GM23338 (cell line): Measurements from ENCODE around the gene MEIOC. TPM values are rescaled to one million over a fixed set of nuclear protein-coding genes. Genes with fewer than 3 reads are reported as not detected.

Source experiments
- ATAC-seq: fragments of 200-7000 bp; cut with Tn5 transposase; 3 replicates; pipeline ENCODE4 v1.9.1; 2020
- DNase-seq: peaks from one replicate; pipeline ENCODE4 v3.0.0-alpha.2; 2015; ENCODE audit warnings: low spot score
- H2AFZ ChIP-seq: fragments of 200-600 bp; sonication (generic); 2 replicates; pipeline ENCODE4 v1.8.0; 2016; ENCODE audit warnings: antibody characterized with exemption, mild to moderate bottlenecking, moderate library complexity
- H3F3A ChIP-seq: fragments of 200-600 bp; sonication (generic); replicated peaks from 2 replicates; pipeline ENCODE4 v1.8.0; 2017; ENCODE audit warnings: antibody characterized with exemption, mixed run types, low read depth
- H3K27ac ChIP-seq: fragments of 200-600 bp; sonication (generic); 2 replicates; pipeline ENCODE4 v1.6.1; 2016; ENCODE audit warnings: low read depth
- H3K27me3 ChIP-seq: fragments of 200-600 bp; sonication (generic); 2 replicates; pipeline ENCODE4 v1.8.0; 2016; ENCODE audit warnings: mild to moderate bottlenecking, mixed run types, moderate library complexity; ENCODE audit not compliant: insufficient read depth
- H3K36me3 ChIP-seq: fragments of 200-600 bp; sonication (generic); 2 replicates; pipeline ENCODE4 v1.8.0; 2016; ENCODE audit warnings: mild to moderate bottlenecking; ENCODE audit not compliant: insufficient read depth
- H3K4me1 ChIP-seq: fragments of 200-600 bp; sonication (generic); 2 replicates; pipeline ENCODE4 v1.8.0; 2016; ENCODE audit warnings: mild to moderate bottlenecking, moderate library complexity; ENCODE audit not compliant: insufficient read depth
- H3K4me2 ChIP-seq: fragments of 200-600 bp; sonication (generic); 2 replicates; pipeline ENCODE4 v1.7.1; 2017; ENCODE audit warnings: mixed run types
- H3K4me3 ChIP-seq: fragments of 200-600 bp; sonication (generic); 2 replicates; pipeline ENCODE4 v1.6.1; 2016; ENCODE audit warnings: mixed run types
- H3K79me2 ChIP-seq: fragments of 200-600 bp; sonication (generic); replicated peaks from 2 replicates; pipeline ENCODE4 v1.8.0; 2017; ENCODE audit warnings: mild to moderate bottlenecking; ENCODE audit not compliant: insufficient read depth
- H3K9me2 ChIP-seq: fragments of 200-600 bp; sonication (generic); 2 replicates; pipeline ENCODE4 v1.8.0; 2017; ENCODE audit not compliant: insufficient read depth
- H4K20me1 ChIP-seq: fragments of 200-600 bp; sonication (generic); replicated peaks from 2 replicates; pipeline ENCODE4 v1.8.0; 2017; ENCODE audit warnings: mild to moderate bottlenecking; ENCODE audit not compliant: insufficient read depth
- H3K27ac Mint-ChIP-seq: 2 replicates; pipeline ENCODE4 v1.8.0; 2020; ENCODE audit warnings: inconsistent platforms, mild to moderate bottlenecking, moderate library complexity, mixed read lengths
- H3K27me3 Mint-ChIP-seq: 3 replicates; pipeline ENCODE4 v1.8.0; 2022; ENCODE audit warnings: low read depth, mild to moderate bottlenecking, moderate library complexity, mixed read lengths, inconsistent platforms; ENCODE audit not compliant: insufficient read depth, poor library complexity
- H3K36me3 Mint-ChIP-seq: 3 replicates; pipeline ENCODE4 v1.8.0; 2021; ENCODE audit warnings: low read depth, mild to moderate bottlenecking, inconsistent platforms, moderate library complexity, mixed read lengths
- H3K4me1 Mint-ChIP-seq: 3 replicates; pipeline ENCODE4 v1.8.0; 2020; ENCODE audit warnings: mild to moderate bottlenecking, inconsistent platforms, mixed read lengths
- H3K4me3 Mint-ChIP-seq: 3 replicates; pipeline ENCODE4 v1.8.0; 2021; ENCODE audit warnings: moderate library complexity, mild to moderate bottlenecking, inconsistent platforms, mixed read lengths
- H3K9me3 Mint-ChIP-seq: 3 replicates; pipeline ENCODE4 v1.8.0; 2020; ENCODE audit warnings: moderate library complexity, mild to moderate bottlenecking, inconsistent platforms, mixed read lengths
- CTCF ChIP-seq, 2 experiments: fragments of 200-600 bp in 1 of 2; sonication (generic) in 1 of 2; conservative IDR thresholded peaks; 2 replicates each; pipeline versions ENCODE4 v1.5.1 to v1.6.1; 2016 to 2017; ENCODE audit warnings: antibody characterized with exemption in 2 of 2, low read depth in 2 of 2, mild to moderate bottlenecking in 2 of 2, moderate library complexity in 1 of 2
- ETS1 ChIP-seq: IDR thresholded peaks from 2 replicates; pipeline ENCODE4 v1.6.1; 2016; ENCODE audit warnings: antibody characterized with exemption
- EZH2 ChIP-seq: fragments of 200-600 bp; sonication (generic); IDR thresholded peaks from one replicate; pipeline ENCODE4 v1.8.0; 2017; ENCODE audit warnings: antibody characterized with exemption, mild to moderate bottlenecking, low read depth; ENCODE audit not compliant: unreplicated experiment
- JUNB ChIP-seq: IDR thresholded peaks from one replicate; pipeline ENCODE4 v1.6.1; 2016; ENCODE audit warnings: antibody characterized with exemption; ENCODE audit not compliant: unreplicated experiment
- POLR2AphosphoS5 ChIP-seq: IDR thresholded peaks from 2 replicates; pipeline ENCODE4 v1.6.1; 2016; ENCODE audit warnings: antibody characterized with exemption, low read depth
- STAT1 ChIP-seq: IDR thresholded peaks from one replicate; pipeline ENCODE4 v1.6.1; 2016; ENCODE audit warnings: antibody characterized with exemption; ENCODE audit not compliant: unreplicated experiment
- ZNF114 ChIP-seq: fragments of 250-450 bp; sonication (Bioruptor Pico); IDR thresholded peaks from 2 replicates; pipeline ENCODE4 v1.5.0; 2020; ENCODE audit warnings: mild to moderate bottlenecking, moderate library complexity
- ZNF331 ChIP-seq: fragments of 250-450 bp; sonication (Bioruptor Pico); IDR thresholded peaks from 2 replicates; pipeline ENCODE4 v1.5.0; 2020; ENCODE audit warnings: low read depth, mild to moderate bottlenecking, moderate library complexity
- polyA plus RNA-seq: library from polyadenylated mRNA; unstranded; fragments of >200 nt; fragmentation: Nextera tagmentation; extraction: Ambion mirVana; gene quantifications from 2 replicates; pipeline ENCODE4 v1.2.1, GENCODE V29; 2016
- total RNA-seq: library from RNA; depleted of rRNA; stranded (reverse); fragments of >200 nt; shearing (Covaris generic); gene quantifications from 2 replicates; pipeline ENCODE4 v1.2.3, GENCODE V29; 2014

The MEIOC gene
- total and polyA plus RNA-seq, 2 experiments from 2014 or later, result 2.1 to 23.8 TPM

GRCh38 chr17:44672479-44673093 lies 16.3 kb downstream of the MEIOC start:
- Mint-ChIP-seq H3K4me1 (no peaks in the 10 kb centered on the region), H3K4me3 (no peak overlapping the region), H3K27ac (no peak overlapping the region), H3K27me3 (no peaks in the 10 kb centered on the region), H3K9me3 (no peaks in the 10 kb centered on the region), H3K36me3 (no peaks in the 10 kb centered on the region)
- ATAC-seq (no peak), DNase-seq (peak; percentile 45)
- Histone ChIP-seq H3F3A (no peaks in the 10 kb centered on the region), H3K4me2 (no peak overlapping the region), H3K4me1 (no peaks in the 10 kb centered on the region), H3K9me2 (no peaks in the 10 kb centered on the region), H3K79me2 (no peaks in the 10 kb centered on the region), H3K36me3 (no peaks in the 10 kb centered on the region), H3K4me3 (no peak overlapping the region), H2AFZ (no peak overlapping the region), H3K27me3 (no peaks in the 10 kb centered on the region), H3K27ac (no peak overlapping the region), H4K20me1 (no peaks in the 10 kb centered on the region)
- TF ChIP-seq JUNB, result no peak
- TF ChIP-seq STAT1, result no peak
- no peak for TF ChIP-seq ZNF331
- peak in 1 of 2 experiments; percentile 83; a peak in 3 of 4 replicates for TF ChIP-seq CTCF (conservative IDR thresholded peaks at IDR 0.05; ENCODE audit: low read depth in 2 of 2)
- TF ChIP-seq ETS1, result no peak
- no peak for TF ChIP-seq EZH2
- TF ChIP-seq POLR2AphosphoS5, result no peak
- TF ChIP-seq ZNF114 (CRISPR knock-in tag), result no peak

- H3K27me3 Mint-ChIP-seq, result no peaks in the 10 kb centered on the region
- no peak overlapping the region for H3K4me3 Mint-ChIP-seq
- H3K9me3 Mint-ChIP-seq, result no peaks in the 10 kb centered on the region
- no peaks in the 10 kb centered on the region for H4K20me1 ChIP-seq
- no peak overlapping the region for H3K27ac ChIP-seq
- DNase-seq (no peak), ATAC-seq (no peak)
- no peaks in the 10 kb centered on the region for H3K4me1 ChIP-seq
- no peak overlapping the region for H3K4me2 ChIP-seq
- H3K36me3 Mint-ChIP-seq, result peaks cover 10% of the 10 kb centered on the region; the same call in 2 of the 3 replicates
- H3K27ac Mint-ChIP-seq, result no peak overlapping the region
- no peaks in the 10 kb centered on the region for H3K79me2 ChIP-seq
- H3F3A ChIP-seq, result no peaks in the 10 kb centered on the region
- TF ChIP-seq STAT1, result no peak
- no peak for TF ChIP-seq ETS1
- no peaks in the 10 kb centered on the region for H3K27me3 ChIP-seq
- H3K4me1 Mint-ChIP-seq, result no peaks in the 10 kb centered on the region
- H3K36me3 ChIP-seq, result peaks cover 5% of the 10 kb centered on the region; the same call in 1 of the 2 replicates
- no peak overlapping the region for H2AFZ ChIP-seq
- H3K4me3 ChIP-seq, result no peak overlapping the region
- H3K9me2 ChIP-seq, result no peaks in the 10 kb centered on the region
These were observed 17.6 kb downstream of the MEIOC start for GRCh38 chr17:44673893-44674292.
